Measurements from ENCODE around the gene CPB2. TPM values are rescaled to one million over a fixed set of nuclear protein-coding genes. Genes with fewer than 3 reads are reported as not detected.

CPB2 gene
- total RNA-seq, 1 experiment from 2014 or later: not detected

GRCh38 chr13:46113596-46113995 lies 8.8 kb upstream of the CPB2 start:
- H3K4me1 Mint-ChIP-seq (ENCODE audit: insufficient read depth, unreplicated experiment): peaks cover 5% of the 10 kb centered on the region
- DNase-seq (ENCODE audit: unreplicated experiment): peak; percentile 22
- ChIA-PET POLR2A (interaction anchor here (0.7 kb wide), 1 partner anchor 36 kb away, joined by 3 read pairs; no protein-coding TSS in a partner anchor), CTCF (no interaction called here)
- no TSS peak for BruUV-seq (replicated peaks)
- intact Hi-C loops (cut with micrococcal nuclease): no loop called here
- H3K27ac Mint-ChIP-seq (ENCODE audit: low read depth, unreplicated experiment): no peak overlapping the region
- TF ChIP-seq, protein P1, sequence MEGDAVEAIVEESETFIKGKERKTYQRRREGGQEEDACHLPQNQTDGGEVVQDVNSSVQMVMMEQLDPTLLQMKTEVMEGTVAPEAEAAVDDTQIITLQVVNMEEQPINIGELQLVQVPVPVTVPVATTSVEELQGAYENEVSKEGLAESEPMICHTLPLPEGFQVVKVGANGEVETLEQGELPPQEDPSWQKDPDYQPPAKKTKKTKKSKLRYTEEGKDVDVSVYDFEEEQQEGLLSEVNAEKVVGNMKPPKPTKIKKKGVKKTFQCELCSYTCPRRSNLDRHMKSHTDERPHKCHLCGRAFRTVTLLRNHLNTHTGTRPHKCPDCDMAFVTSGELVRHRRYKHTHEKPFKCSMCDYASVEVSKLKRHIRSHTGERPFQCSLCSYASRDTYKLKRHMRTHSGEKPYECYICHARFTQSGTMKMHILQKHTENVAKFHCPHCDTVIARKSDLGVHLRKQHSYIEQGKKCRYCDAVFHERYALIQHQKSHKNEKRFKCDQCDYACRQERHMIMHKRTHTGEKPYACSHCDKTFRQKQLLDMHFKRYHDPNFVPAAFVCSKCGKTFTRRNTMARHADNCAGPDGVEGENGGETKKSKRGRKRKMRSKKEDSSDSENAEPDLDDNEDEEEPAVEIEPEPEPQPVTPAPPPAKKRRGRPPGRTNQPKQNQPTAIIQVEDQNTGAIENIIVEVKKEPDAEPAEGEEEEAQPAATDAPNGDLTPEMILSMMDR (IDR thresholded peaks at IDR 0.05; ENCODE audit: unreplicated experiment): no peak
- H3K36me3 Mint-ChIP-seq (ENCODE audit: insufficient read depth, unreplicated experiment): no peaks in the 10 kb centered on the region
- peaks cover 23% of the 10 kb centered on the region for H3K27me3 Mint-ChIP-seq (ENCODE audit: insufficient read depth, unreplicated experiment)
- H3K9me3 Mint-ChIP-seq (ENCODE audit: unreplicated experiment): no peaks in the 10 kb centered on the region
- H3K4me3 Mint-ChIP-seq (ENCODE audit: unreplicated experiment): no peak overlapping the region

DNA sequence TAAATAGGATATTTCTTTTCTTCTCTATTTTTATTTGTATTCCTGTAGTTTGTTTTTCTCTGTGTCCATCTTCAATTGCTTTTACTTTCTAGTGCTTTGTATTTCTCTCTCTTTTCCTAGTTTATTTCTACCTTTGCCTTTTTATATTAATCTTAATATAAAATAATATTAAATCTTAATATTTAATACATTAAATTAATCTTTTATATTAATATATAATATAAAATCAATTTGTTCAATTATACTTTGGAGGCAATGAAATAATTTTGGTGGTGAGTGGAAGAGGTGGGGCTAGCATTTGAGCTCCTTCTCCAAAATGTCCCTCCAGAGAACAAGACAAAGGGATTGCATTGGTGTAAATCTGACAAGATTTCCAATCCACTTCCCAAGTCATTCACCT lies 6.3 kb upstream of the CPB2 start:
- POLR2A ChIA-PET: no interaction called here
- peaks cover 27% of the 10 kb centered on the region for H3K27me3 Mint-ChIP-seq (ENCODE audit: insufficient read depth, unreplicated experiment)
- DNase-seq (ENCODE audit: unreplicated experiment): no peak
- no peak overlapping the region for H3K4me3 Mint-ChIP-seq (ENCODE audit: unreplicated experiment)
- intact Hi-C loops (cut with micrococcal nuclease): no loop called here
- no peaks in the 10 kb centered on the region for H3K9me3 Mint-ChIP-seq (ENCODE audit: unreplicated experiment)
- H3K27ac Mint-ChIP-seq (ENCODE audit: low read depth, unreplicated experiment): no peak overlapping the region
- CTCF ChIA-PET: no interaction called here
- TF ChIP-seq, protein P1 (IDR thresholded peaks at IDR 0.05; ENCODE audit: unreplicated experiment): no peak
- no TSS peak for BruUV-seq (replicated peaks)
- H3K36me3 Mint-ChIP-seq (ENCODE audit: insufficient read depth, unreplicated experiment): no peaks in the 10 kb centered on the region
- peaks cover 11% of the 10 kb centered on the region for H3K4me1 Mint-ChIP-seq (ENCODE audit: insufficient read depth, unreplicated experiment)

- no peaks in the 10 kb centered on the region for H3K36me3 Mint-ChIP-seq (ENCODE audit: insufficient read depth, unreplicated experiment)
- DNase-seq (ENCODE audit: unreplicated experiment): no peak
- TF ChIP-seq, protein P1 (IDR thresholded peaks at IDR 0.05; ENCODE audit: unreplicated experiment): no peak
- ChIA-PET POLR2A (no interaction called here), CTCF (interaction anchor here (1.4 kb wide), 1 partner anchor 17 kb away, joined by 3 read pairs; no protein-coding TSS in a partner anchor)
- H3K27ac Mint-ChIP-seq (ENCODE audit: low read depth, unreplicated experiment): no peak overlapping the region
- no TSS peak for BruUV-seq (replicated peaks)
- intact Hi-C loops (cut with micrococcal nuclease): no loop called here
- no peak overlapping the region for H3K4me3 Mint-ChIP-seq (ENCODE audit: unreplicated experiment)
- H3K4me1 Mint-ChIP-seq (ENCODE audit: insufficient read depth, unreplicated experiment): peaks cover 11% of the 10 kb centered on the region
- peaks cover 27% of the 10 kb centered on the region for H3K27me3 Mint-ChIP-seq (ENCODE audit: insufficient read depth, unreplicated experiment)
- no peaks in the 10 kb centered on the region for H3K9me3 Mint-ChIP-seq (ENCODE audit: unreplicated experiment)
Observed at GRCh38 chr13:46109451-46109850, 4.6 kb upstream of the CPB2 start.

DNA sequence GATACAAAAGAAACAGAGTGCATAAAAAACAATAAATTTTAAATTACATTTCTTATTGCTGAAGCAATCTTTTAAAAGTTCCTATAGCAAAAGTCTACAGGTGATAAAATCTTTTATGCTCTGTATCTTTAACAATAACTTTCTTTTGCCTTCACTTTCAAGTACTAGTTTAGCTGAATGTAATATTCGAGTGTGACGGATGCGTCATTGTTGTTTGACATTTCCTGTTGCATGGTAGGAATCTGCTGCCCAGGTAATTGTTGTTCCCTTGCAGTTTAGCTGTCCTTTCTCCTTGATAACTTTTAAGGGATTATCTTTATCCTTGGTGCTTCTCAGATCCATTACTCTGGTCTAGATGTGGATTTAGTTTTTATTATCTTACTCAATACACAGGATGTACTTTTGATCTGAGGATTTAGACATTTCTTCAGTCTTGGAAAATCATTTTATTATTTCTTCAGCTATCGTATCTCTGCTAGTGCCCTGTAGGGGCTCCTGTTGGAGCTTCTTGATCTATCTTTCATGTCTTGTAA lies 2.1 kb upstream of the CPB2 start:
- TF ChIP-seq, protein P1 (IDR thresholded peaks at IDR 0.05; ENCODE audit: unreplicated experiment): no peak
- intact Hi-C loops (cut with micrococcal nuclease): no loop called here
- H3K9me3 Mint-ChIP-seq (ENCODE audit: unreplicated experiment): no peaks in the 10 kb centered on the region
- H3K36me3 Mint-ChIP-seq (ENCODE audit: insufficient read depth, unreplicated experiment): no peaks in the 10 kb centered on the region
- no TSS peak for BruUV-seq (replicated peaks)
- H3K27me3 Mint-ChIP-seq (ENCODE audit: insufficient read depth, unreplicated experiment): peaks cover 26% of the 10 kb centered on the region
- ChIA-PET POLR2A (interaction anchor here (0.8 to 1.6 kb wide), 2 partner anchors 8 to 55 kb away, joined by 4 to 6 read pairs; partner anchors contain the start of gene ZC3H13), CTCF (interaction anchor here (0.6 to 1.6 kb wide), 2 partner anchors 19 to 1952 kb away, joined by 4 to 9 read pairs; no protein-coding TSS in a partner anchor)
- H3K4me1 Mint-ChIP-seq (ENCODE audit: insufficient read depth, unreplicated experiment): peaks cover 6% of the 10 kb centered on the region
- no peak overlapping the region for H3K4me3 Mint-ChIP-seq (ENCODE audit: unreplicated experiment)
- DNase-seq (ENCODE audit: unreplicated experiment): peak; percentile 37
- H3K27ac Mint-ChIP-seq (ENCODE audit: low read depth, unreplicated experiment): no peak overlapping the region
